ENCODE results near the gene STPG4.

- no peak for TF ChIP-seq ZFP30 (CRISPR knock-in tag; IDR thresholded peaks at IDR 0.05)
- no peak for TF ChIP-seq PPARA (CRISPR knock-in tag; IDR thresholded peaks at IDR 0.05; ENCODE audit: borderline replicate concordance)
- TF ChIP-seq PATZ1 (CRISPR knock-in tag; IDR thresholded peaks at IDR 0.05; ENCODE audit: borderline replicate concordance), result 0 out of 2 replicates have a peak, but pooled peaks have one; percentile 25
- no peak for TF ChIP-seq ZC3H10 (CRISPR knock-in tag; IDR thresholded peaks at IDR 0.05)
- no peak for TF ChIP-seq OSR1 (CRISPR knock-in tag; IDR thresholded peaks at IDR 0.05)
- TF ChIP-seq ZNF8 (CRISPR knock-in tag; IDR thresholded peaks at IDR 0.05), result no peak
- peak; percentile 23; the same call in 1 of the 2 replicates for TF ChIP-seq ISL1 (CRISPR knock-in tag; IDR thresholded peaks at IDR 0.05)
- peak; percentile 74; the same call in 1 of the 2 replicates for TF ChIP-seq ZFP3 (CRISPR knock-in tag; IDR thresholded peaks at IDR 0.05)
- no peak for TF ChIP-seq CSRNP3 (CRISPR knock-in tag; IDR thresholded peaks at IDR 0.05)
- no peak for TF ChIP-seq CSDC2 (CRISPR knock-in tag; IDR thresholded peaks at IDR 0.05)
- TF ChIP-seq TSHZ2 (CRISPR knock-in tag; IDR thresholded peaks at IDR 0.05), result peak; percentile 60; the same call in 1 of the 2 replicates
- TF ChIP-seq RARB (CRISPR knock-in tag; IDR thresholded peaks at IDR 0.05), result no peak
- TF ChIP-seq ARNTL (CRISPR knock-in tag; IDR thresholded peaks at IDR 0.05; ENCODE audit: borderline replicate concordance, low read depth), result no peak
- no peak; the same call in 1 of the 2 replicates for TF ChIP-seq GLIS3 (CRISPR knock-in tag; IDR thresholded peaks at IDR 0.05)
Observed at GRCh38 chr2:47043142-47043890, 111.8 kb downstream of the STPG4 start.
